ENCODE data around the gene MCM6.
"Not testable (repeated sequence)": the region's sequence is repeated elsewhere in the genome, so short reads cannot be mapped to it uniquely, and the experiment has no call there.

DNA sequence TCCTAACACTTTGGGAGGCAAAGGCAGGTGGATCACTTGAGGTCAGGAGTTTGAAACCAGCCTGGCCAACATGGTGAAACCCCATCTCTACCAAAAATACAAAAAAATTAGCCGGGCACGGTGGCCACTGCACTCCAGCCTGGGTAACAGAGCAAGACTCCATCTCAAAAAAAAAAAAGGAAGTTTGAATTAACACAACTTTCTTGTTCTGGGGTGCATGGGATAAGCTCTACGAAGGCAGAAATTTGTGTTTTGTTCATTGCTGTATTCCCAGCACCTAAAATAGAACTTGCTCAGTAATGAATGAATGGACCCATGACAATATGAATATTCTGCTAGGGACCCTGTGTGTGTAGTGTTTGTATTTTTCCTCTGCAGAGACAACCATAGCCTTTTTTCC, 68.4 kb downstream of the MCM6 start:
- TF ChIP-seq, protein P1, sequence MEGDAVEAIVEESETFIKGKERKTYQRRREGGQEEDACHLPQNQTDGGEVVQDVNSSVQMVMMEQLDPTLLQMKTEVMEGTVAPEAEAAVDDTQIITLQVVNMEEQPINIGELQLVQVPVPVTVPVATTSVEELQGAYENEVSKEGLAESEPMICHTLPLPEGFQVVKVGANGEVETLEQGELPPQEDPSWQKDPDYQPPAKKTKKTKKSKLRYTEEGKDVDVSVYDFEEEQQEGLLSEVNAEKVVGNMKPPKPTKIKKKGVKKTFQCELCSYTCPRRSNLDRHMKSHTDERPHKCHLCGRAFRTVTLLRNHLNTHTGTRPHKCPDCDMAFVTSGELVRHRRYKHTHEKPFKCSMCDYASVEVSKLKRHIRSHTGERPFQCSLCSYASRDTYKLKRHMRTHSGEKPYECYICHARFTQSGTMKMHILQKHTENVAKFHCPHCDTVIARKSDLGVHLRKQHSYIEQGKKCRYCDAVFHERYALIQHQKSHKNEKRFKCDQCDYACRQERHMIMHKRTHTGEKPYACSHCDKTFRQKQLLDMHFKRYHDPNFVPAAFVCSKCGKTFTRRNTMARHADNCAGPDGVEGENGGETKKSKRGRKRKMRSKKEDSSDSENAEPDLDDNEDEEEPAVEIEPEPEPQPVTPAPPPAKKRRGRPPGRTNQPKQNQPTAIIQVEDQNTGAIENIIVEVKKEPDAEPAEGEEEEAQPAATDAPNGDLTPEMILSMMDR (IDR thresholded peaks at IDR 0.05 in 8 of 11, conservative IDR thresholded peaks at IDR 0.05 in 3 of 11) = not testable (repeated sequence)
- not testable (repeated sequence) for TF ChIP-seq POLR2A, POLR2AphosphoS5 (IDR thresholded peaks at IDR 0.05)
